ENCODE results near the gene MYBBP1A. TPM values are rescaled to one million over a fixed set of nuclear protein-coding genes. Genes with fewer than 3 reads are reported as not detected.

The MYBBP1A gene
- total RNA-seq, 2 experiments from 2014 or later, result 72.4 to 94.3 TPM

- CTCF ChIA-PET, result interaction anchor here (1.0 kb wide), 1 partner anchor 111 kb away, joined by 4 read pairs; no protein-coding TSS in a partner anchor
- Mint-ChIP-seq H3K27ac (no peak overlapping the region), H3K4me3 (no peak overlapping the region), H3K4me1 (peaks cover 6% of the 10 kb centered on the region), H3K27me3 (peaks cover 8% of the 10 kb centered on the region), H3K36me3 (no peaks in the 10 kb centered on the region), H3K9me3 (ENCODE audit: low read depth) (no peaks in the 10 kb centered on the region)
- no peak for ATAC-seq
- DNase-seq, result no peak
Observed at GRCh38 chr17:4531988-4532736, 23.0 kb downstream of the MYBBP1A start.

DNA sequence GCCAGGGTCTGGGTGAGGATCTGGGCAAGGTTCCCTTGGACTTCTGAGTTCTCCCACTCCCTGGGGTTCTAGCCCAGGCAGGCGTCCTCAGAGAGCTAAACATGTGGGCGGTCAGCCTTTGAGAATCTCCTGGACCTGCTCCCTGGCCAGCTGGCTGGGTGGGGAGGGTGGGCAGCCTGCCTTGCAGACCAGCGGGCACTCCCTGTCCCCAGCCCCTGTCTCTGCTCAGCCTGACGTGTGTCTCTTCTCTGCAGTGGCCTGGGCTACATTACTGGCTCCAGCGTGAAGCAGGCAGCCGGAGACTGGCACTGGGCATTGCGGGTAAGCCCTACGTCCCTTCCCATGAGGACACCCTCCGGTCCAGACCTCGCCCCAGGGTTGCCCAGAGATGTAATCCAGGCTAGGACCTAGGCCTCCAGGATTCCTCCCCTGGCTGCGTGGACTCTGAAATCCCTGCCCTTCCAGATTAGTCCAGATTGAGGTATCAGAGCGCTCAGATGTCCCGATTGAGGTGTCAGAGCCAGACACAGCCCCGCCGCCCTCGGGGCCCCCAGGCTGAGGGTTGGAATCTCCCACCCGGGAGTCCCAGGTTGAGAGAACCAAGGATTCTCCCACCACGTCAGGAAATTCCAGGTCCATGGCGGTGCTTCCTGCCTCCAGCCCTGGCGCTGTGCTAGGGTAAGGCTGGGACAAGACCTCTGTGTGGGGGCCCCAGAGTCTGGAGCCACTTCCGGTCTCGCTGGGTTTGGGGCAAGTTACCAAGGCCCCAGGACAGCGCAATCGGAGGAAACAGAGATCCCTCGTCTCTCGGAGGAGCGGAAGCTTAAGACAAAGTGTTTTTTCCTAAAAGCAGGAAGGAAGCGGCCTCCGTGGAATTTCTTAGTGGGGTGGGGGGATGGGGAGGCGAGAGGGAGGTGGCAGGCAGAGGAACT lies 24.1 kb downstream of the MYBBP1A start:
- H3K27me3 Mint-ChIP-seq, result peaks cover 11% of the 10 kb centered on the region
- ATAC-seq (no peak), DNase-seq (no peak)
- H3K9me3 Mint-ChIP-seq (ENCODE audit: low read depth), result no peaks in the 10 kb centered on the region
- no peak overlapping the region for H3K4me3 Mint-ChIP-seq
- H3K27ac Mint-ChIP-seq, result no peak overlapping the region
- no peaks in the 10 kb centered on the region for H3K36me3 Mint-ChIP-seq
- H3K4me1 Mint-ChIP-seq, result peaks cover 6% of the 10 kb centered on the region
- CTCF ChIA-PET, result interaction anchor here (1.0 kb wide), 1 partner anchor 26 kb away, joined by 3 read pairs; no protein-coding TSS in a partner anchor

DNA sequence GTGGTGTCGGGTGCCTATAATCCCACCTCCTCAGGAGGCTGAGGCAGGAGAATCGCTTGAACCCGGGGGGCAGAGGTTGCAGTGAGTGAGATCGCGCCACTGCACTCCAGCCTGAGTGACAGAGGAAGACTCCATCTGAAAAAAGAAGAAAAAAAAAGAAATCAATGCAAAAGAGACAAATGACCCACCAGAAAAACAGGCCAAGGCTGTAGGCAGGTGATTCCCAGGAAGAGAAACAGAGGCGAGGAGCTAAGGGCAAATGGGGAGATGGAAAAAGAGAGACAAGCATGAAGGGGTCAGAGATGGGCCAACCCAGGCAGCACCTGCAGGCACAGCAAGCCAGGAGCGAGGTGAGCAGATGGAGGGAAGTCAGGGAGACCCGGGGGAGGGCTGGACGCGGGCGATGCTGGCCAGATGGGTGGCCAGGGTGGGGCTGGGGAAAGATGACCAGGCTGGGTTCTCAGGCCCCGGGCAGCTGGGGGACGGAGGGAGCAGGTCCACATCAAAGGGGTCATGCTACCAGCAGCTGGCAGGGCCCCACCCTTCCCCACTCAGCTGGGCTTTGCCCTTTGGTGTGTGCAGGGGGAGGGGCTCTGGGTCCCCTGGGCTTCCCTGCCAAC lies 25.5 kb downstream of the MYBBP1A start:
- Mint-ChIP-seq H3K4me3 (no peak overlapping the region), H3K36me3 (no peaks in the 10 kb centered on the region), H3K4me1 (peaks cover 6% of the 10 kb centered on the region), H3K27ac (no peak overlapping the region), H3K9me3 (ENCODE audit: low read depth) (no peaks in the 10 kb centered on the region), H3K27me3 (peaks cover 15% of the 10 kb centered on the region)
- CTCF ChIA-PET, result no interaction called here
- ATAC-seq (no peak), DNase-seq (no peak)

GRCh38 chr17:4527566-4528125 lies 27.5 kb downstream of the MYBBP1A start:
- CTCF ChIA-PET, result interaction anchor here (0.6 kb wide), 1 partner anchor 510 kb away, joined by 3 read pairs; no protein-coding TSS in a partner anchor
- Mint-ChIP-seq H3K36me3 (no peaks in the 10 kb centered on the region), H3K4me3 (no peak overlapping the region), H3K4me1 (no peaks in the 10 kb centered on the region), H3K9me3 (ENCODE audit: low read depth) (no peaks in the 10 kb centered on the region), H3K27me3 (peaks cover 15% of the 10 kb centered on the region), H3K27ac (no peak overlapping the region)
- DNase-seq (no peak), ATAC-seq (no peak)

DNA sequence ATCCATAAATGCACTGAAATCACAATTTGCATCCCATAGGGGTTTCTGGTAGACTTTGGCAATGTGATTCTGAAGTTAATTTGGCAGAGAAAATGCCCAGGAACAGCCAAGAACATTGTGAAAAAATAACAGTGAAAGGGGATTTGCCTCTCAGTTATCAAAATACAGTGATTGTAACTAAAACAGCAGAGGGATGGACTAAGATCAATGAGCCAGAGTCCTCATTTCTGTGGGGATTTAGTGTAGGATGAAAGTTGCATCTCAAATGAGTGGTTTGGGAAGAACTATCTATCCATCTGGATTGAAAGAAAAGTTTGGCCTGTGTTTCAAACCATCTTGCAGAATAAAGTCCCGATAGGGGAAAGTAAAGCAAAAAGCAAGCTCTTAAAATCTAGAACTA lies 28.1 kb downstream of the MYBBP1A start:
- ATAC-seq, result no peak
- no peaks in the 10 kb centered on the region for H3K4me1 Mint-ChIP-seq
- H3K9me3 Mint-ChIP-seq (ENCODE audit: low read depth), result no peaks in the 10 kb centered on the region
- no peak for DNase-seq
- peaks cover 15% of the 10 kb centered on the region for H3K27me3 Mint-ChIP-seq
- H3K27ac Mint-ChIP-seq, result no peak overlapping the region
- H3K4me3 Mint-ChIP-seq, result no peak overlapping the region
- CTCF ChIA-PET, result interaction anchor here (0.6 kb wide), 1 partner anchor 511 kb away, joined by 3 read pairs; no protein-coding TSS in a partner anchor
- H3K36me3 Mint-ChIP-seq, result no peaks in the 10 kb centered on the region

- CTCF ChIA-PET, result no interaction called here
- no peaks in the 10 kb centered on the region for H3K36me3 Mint-ChIP-seq
- H3K9me3 Mint-ChIP-seq (ENCODE audit: low read depth), result no peaks in the 10 kb centered on the region
- no peak for DNase-seq
- H3K4me1 Mint-ChIP-seq, result no peaks in the 10 kb centered on the region
- no peak overlapping the region for H3K27ac Mint-ChIP-seq
- no peak overlapping the region for H3K4me3 Mint-ChIP-seq
- no peak for ATAC-seq
- peaks cover 13% of the 10 kb centered on the region for H3K27me3 Mint-ChIP-seq
Observed at GRCh38 chr17:4525691-4526397, 29.3 kb downstream of the MYBBP1A start.

- Mint-ChIP-seq H3K27me3 (peaks cover 10% of the 10 kb centered on the region), H3K9me3 (ENCODE audit: low read depth) (no peaks in the 10 kb centered on the region), H3K4me1 (peaks cover under 1% of the 10 kb centered on the region), H3K36me3 (no peaks in the 10 kb centered on the region), H3K4me3 (no peak overlapping the region), H3K27ac (no peak overlapping the region)
- DNase-seq (no peak), ATAC-seq (no peak)
- CTCF ChIA-PET, result interaction anchor here (0.6 kb wide), 1 partner anchor 24 kb away, joined by 3 read pairs; no protein-coding TSS in a partner anchor
Observed at GRCh38 chr17:4523946-4524345, 31.2 kb downstream of the MYBBP1A start.

DNA sequence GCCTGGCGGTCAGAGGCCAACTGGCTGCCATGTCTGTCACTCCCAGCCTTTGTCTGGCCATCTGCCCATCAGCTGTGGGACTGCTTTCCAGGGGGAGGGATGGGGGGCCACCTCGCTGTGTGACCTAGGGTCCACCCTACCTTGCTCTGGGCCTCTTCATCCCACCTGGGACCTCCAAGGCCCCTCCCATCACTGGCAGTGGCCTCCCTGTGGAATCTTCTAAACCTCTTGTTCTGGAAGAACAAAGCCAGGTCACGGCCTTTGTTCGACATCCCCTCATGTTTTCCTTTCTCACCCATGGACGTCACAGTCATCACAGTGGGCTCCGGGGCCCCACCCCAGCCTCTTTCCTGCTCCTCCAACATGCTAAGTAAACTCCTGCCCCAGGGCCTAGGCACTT lies 32.5 kb downstream of the MYBBP1A start:
- Mint-ChIP-seq H3K36me3 (no peaks in the 10 kb centered on the region), H3K4me3 (no peak overlapping the region), H3K27me3 (peaks cover 12% of the 10 kb centered on the region), H3K27ac (no peak overlapping the region), H3K9me3 (ENCODE audit: low read depth) (no peaks in the 10 kb centered on the region), H3K4me1 (peaks cover 11% of the 10 kb centered on the region)
- CTCF ChIA-PET, result no interaction called here
- no peak for ATAC-seq
- DNase-seq, result no peak

DNA sequence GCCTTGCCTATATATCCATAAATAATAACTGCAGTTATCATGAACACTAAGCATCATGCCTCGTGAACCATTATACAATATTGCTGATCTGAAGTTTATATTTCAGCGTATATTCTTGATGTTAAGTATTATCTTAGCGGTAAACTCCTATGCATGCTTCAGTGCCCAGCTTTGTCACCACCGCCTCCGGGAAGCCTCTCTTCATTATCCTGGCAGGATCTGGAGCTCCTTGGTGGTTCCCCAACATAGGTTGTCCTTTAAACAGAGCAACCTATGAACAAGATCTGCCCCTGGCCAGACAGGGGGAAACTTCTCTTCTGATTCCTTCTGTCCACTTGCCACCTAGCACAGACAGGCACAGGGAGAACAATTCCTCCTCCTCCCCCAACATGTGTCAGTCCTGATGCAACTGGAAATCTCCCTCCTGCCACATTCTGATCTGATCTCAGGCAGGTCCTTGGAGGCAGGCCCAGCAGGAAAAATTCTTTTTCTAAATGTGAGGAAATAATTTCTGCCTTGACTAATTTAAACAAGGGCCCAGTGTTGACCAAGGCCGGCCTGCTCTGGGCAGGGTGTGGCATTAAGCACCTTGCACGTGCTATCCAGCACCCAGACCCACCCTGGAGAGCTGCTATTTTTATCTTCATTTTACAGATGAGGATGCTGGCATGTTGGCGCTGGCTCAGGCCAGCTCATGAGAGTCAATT lies 34.1 kb downstream of the MYBBP1A start:
- CTCF ChIA-PET, result no interaction called here
- DNase-seq (no peak), ATAC-seq (no peak)
- H3K27me3 Mint-ChIP-seq, result peaks cover 6% of the 10 kb centered on the region
- no peaks in the 10 kb centered on the region for H3K36me3 Mint-ChIP-seq
- H3K4me1 Mint-ChIP-seq, result peaks cover 11% of the 10 kb centered on the region
- H3K27ac Mint-ChIP-seq, result no peak overlapping the region
- H3K4me3 Mint-ChIP-seq, result no peak overlapping the region
- H3K9me3 Mint-ChIP-seq (ENCODE audit: low read depth), result no peaks in the 10 kb centered on the region

DNA sequence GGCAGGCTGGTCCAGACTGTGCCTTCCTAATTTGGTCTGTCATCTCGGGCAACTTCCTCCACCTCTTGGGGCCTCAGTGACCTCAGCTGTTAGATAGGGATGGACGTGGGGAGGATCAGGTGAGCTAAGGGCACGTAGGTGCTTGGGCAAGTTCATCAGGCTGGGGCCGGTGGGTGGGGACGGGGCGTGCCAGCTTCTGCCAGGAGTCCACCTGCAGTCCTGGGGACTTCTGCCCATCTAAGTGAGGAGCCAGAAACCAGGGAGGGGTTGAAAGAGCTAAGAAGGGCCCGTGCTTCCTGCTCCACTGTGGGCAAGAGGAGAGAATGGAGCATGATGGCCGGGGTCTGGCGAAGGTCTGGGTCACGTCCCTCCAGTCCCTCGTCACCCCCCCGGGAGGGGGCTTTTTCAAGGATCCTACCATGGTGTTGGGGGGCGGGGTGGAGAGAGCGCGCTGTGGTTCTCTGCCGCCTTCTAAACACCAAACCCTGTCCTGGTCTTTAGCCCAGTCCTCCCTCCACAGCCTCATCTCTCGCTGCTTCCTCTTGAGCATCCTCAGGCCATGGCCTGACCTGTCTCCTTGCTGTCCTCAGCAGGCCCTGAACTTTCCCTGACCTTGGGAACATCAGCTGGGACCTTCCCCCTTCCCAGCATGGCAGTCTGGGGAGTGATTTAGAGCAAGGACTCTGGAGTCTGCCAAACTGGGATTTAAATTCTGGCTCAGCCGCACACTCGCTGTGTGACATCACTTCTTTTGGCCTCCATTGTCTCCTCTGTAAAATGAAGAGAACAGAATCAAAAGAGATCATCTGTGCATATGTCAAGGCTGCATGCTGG lies 34.9 kb downstream of the MYBBP1A start:
- Mint-ChIP-seq H3K4me1 (peaks cover 11% of the 10 kb centered on the region), H3K9me3 (ENCODE audit: low read depth) (no peaks in the 10 kb centered on the region), H3K36me3 (no peaks in the 10 kb centered on the region), H3K4me3 (no peak overlapping the region), H3K27me3 (peaks cover 2% of the 10 kb centered on the region), H3K27ac (no peak overlapping the region)
- no peak for ATAC-seq
- no peak for DNase-seq
- CTCF ChIA-PET, result no interaction called here

DNA sequence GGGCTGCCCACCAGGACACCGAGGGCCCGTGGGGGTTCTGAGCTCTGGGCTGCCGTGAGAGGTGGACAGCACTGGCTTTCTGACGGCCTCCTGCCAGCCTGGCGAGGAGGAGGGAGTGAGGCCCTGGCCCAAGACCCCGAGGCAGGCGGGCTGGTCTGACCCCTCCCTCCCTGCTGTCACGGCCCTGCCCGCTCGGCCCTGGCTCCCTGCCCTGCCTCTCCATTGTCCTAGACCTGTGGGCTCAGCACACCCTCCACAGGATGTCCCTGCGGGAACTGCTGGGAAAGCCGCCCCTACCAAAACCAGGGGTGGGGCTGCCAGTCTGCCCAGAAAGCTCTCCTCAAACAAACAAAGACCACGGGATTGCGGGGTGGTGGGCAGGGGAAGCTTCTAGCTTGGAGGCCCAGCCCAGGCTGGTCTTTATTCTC lies 35.8 kb downstream of the MYBBP1A start:
- no peaks in the 10 kb centered on the region for H3K9me3 Mint-ChIP-seq (ENCODE audit: low read depth)
- CTCF ChIA-PET, result interaction anchor here (1.6 kb wide), 1 partner anchor 99 kb away, joined by 6 read pairs; no protein-coding TSS in a partner anchor
- peaks cover 11% of the 10 kb centered on the region for H3K4me1 Mint-ChIP-seq
- peaks cover 2% of the 10 kb centered on the region for H3K27me3 Mint-ChIP-seq
- H3K36me3 Mint-ChIP-seq, result no peaks in the 10 kb centered on the region
- H3K4me3 Mint-ChIP-seq, result no peak overlapping the region
- no peak overlapping the region for H3K27ac Mint-ChIP-seq
- no peak for DNase-seq
- ATAC-seq, result no peak

All from activated CD8-positive, alpha-beta memory T cell treated with anti-CD3 and anti-CD28 coated beads, Interleukin-2, amount 10 ng/mL, durations not matched to agents 7 days and 5 days (primary cell).